Testis (tissue), 3 donors: Measurements from ENCODE around the gene SUN1. TPM values are rescaled to one million over a fixed set of nuclear protein-coding genes. Genes with fewer than 3 reads are reported as not detected.
"Not testable (repeated sequence)": the region's sequence is repeated elsewhere in the genome, so short reads cannot be mapped to it uniquely, and the experiment has no call there.

Experiments
- DNase-seq: peaks from one replicate; pipeline ENCODE4 v3.0.0-alpha.2; 2019
- H3K27ac ChIP-seq, 2 donors: fragments of 200-600 bp; sonication (generic); one replicate each; pipeline ENCODE4 v1.5.1; 2019
- H3K27me3 ChIP-seq: fragments of 200-600 bp; sonication (generic); one replicate; pipeline ENCODE4 v1.5.1; 2019
- H3K36me3 ChIP-seq: fragments of 200-600 bp; sonication (generic); one replicate; pipeline ENCODE4 v1.5.1; 2017; ENCODE audit warnings: low read depth; ENCODE audit errors: missing control alignments
- H3K4me1 ChIP-seq: fragments of 200-600 bp; sonication (generic); one replicate; pipeline ENCODE4 v1.5.1; 2019
- H3K4me3 ChIP-seq, 2 donors: fragments of 200-600 bp; sonication (generic); one replicate each; pipeline ENCODE4 v1.5.1; 2017 to 2019
- H3K9me3 ChIP-seq: fragments of 200-600 bp; sonication (generic); one replicate; pipeline ENCODE4 v1.5.1; 2017
- POLR2A ChIP-seq: fragments of 450-650 bp; IDR thresholded peaks from one replicate; pipeline ENCODE4 v1.6.1; 2017; ENCODE audit warnings: antibody characterized with exemption, mild to moderate bottlenecking, moderate library complexity
- WGBS, 2 donors: methylation state at CpG; one replicate each; pipeline ENCODE4 v1.1.5; 2018; 5-methylcytosine and 5-hydroxymethylcytosine counted together
- intact Hi-C: fragments of 100-400 bp; cut with DNase I; formaldehyde crosslinking; loops from one replicate; pipeline ENCODE4 v1.15.1; 2023; ENCODE audit warnings: low total_unique reads
- polyA plus RNA-seq: library from polyadenylated mRNA; stranded (reverse); fragments of 350-450 nt; fragmentation: Illumina TruSeq; extraction: RNeasy Lipid Tissue Mini Kit (QIAGEN cat#74804); gene quantifications from one replicate; pipeline ENCODE4 v1.2.3, GENCODE V29; 2014; ENCODE audit warnings: low read depth, low replicate concordance; ENCODE audit not compliant: insufficient read depth
- total RNA-seq, 2 donors: library from RNA; depleted of rRNA; stranded (reverse); fragments of >200 nt; gene quantifications; one replicate each; pipeline ENCODE4 v1.2.3, GENCODE V29; 2016
- TF ChIP-seq, protein P1 (sequence below), 3 experiments: fragments of 450-650 bp in 2 of 3; fragments of 200-600 bp in 1 of 3; sonication (generic) in 1 of 3; IDR thresholded peaks; one replicate each; pipeline ENCODE4 v1.5.1; 2016 to 2019; ENCODE audit warnings: antibody characterized with exemption in 3 of 3, mild to moderate bottlenecking in 2 of 3, moderate library complexity in 1 of 3

Gene SUN1
- total and polyA plus RNA-seq, 3 donors from 2014 or later = 167 to 213 (median 173) TPM

DNA sequence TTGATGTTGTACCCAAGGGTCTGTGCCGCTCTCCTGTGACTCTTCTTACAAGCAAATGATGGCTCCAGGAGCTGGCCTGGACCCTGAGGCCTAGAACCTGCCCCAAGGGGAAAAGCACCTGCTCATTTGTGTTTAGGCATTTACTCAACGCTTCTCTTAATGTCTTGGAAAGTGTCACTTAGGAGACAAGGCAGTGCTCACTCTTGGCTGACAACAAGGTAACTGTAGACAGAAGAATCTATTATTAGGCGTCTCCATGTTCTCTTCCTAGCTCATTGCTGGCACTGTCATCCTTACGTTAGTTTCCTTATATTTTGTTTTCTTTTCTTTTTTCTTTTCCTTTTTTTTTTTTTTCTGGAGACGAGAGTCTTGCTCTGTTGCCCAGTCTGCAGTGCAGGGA, 38.1 kb upstream of the SUN1 start:
- Histone ChIP-seq H3K4me3 (no peak overlapping the region), H3K27ac (no peak overlapping the region), H3K9me3 (no peaks in the 10 kb centered on the region), H3K36me3 (no peaks in the 10 kb centered on the region), H3K4me1 (no peaks in the 10 kb centered on the region), H3K27me3 (no peaks in the 10 kb centered on the region)
- WGBS, 2 donors = 94% methylated on average over 5 of the region's 5 CpGs
- DNase-seq = no peak
- intact Hi-C loops = no loop called here
- no peak for TF ChIP-seq POLR2A
- TF ChIP-seq, protein P1, sequence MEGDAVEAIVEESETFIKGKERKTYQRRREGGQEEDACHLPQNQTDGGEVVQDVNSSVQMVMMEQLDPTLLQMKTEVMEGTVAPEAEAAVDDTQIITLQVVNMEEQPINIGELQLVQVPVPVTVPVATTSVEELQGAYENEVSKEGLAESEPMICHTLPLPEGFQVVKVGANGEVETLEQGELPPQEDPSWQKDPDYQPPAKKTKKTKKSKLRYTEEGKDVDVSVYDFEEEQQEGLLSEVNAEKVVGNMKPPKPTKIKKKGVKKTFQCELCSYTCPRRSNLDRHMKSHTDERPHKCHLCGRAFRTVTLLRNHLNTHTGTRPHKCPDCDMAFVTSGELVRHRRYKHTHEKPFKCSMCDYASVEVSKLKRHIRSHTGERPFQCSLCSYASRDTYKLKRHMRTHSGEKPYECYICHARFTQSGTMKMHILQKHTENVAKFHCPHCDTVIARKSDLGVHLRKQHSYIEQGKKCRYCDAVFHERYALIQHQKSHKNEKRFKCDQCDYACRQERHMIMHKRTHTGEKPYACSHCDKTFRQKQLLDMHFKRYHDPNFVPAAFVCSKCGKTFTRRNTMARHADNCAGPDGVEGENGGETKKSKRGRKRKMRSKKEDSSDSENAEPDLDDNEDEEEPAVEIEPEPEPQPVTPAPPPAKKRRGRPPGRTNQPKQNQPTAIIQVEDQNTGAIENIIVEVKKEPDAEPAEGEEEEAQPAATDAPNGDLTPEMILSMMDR (IDR thresholded peaks at IDR 0.05) = no peak

DNA sequence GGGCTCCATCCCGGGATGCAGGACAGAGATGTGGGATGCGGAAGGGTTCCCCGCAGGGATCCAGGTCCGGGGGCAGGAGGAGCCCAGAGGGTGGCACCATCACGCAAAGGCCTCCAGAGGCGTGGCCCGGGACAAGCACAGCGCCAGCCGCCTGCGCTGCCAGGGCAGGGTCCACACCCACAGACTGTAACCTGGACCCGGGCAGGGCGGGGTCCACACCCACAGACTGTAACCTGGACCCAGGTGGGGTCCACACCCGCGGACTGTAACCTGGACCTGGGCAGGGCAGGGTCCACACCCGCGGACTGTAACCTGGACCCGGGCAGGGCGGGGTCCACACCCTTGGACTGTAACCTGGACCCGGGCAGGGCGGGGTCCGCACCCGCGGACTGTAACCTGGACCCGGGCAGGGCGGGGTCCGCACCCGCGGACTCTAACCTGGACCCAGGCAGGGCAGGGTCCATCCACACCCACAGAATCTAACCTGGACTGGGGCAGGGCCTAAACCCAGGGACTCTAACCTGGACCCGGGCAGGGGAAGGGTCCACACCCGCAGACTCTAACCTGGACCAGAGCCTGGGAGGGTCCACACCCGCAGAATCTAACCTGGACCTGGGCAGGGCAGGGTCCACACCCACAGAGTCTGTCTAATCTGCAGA, 37.5 kb upstream of the SUN1 start:
- 94 to 95% methylated on average over 4 to 25 of the region's 31 CpGs for WGBS, 2 donors
- H3K27ac ChIP-seq = no peak overlapping the region
- intact Hi-C loops = no loop called here
- H3K36me3 ChIP-seq = no peaks in the 10 kb centered on the region
- H3K4me1 ChIP-seq = no peaks in the 10 kb centered on the region
- TF ChIP-seq POLR2A = no peak
- TF ChIP-seq, protein P1 (IDR thresholded peaks at IDR 0.05) = no peak
- no peak overlapping the region for H3K4me3 ChIP-seq
- no peak for DNase-seq
- no peaks in the 10 kb centered on the region for H3K9me3 ChIP-seq
- no peaks in the 10 kb centered on the region for H3K27me3 ChIP-seq

GRCh38 chr7:796434-797169, 35.7 kb upstream of the SUN1 start:
- H3K4me3 ChIP-seq, H3K9me3 ChIP-seq, H3K27me3 ChIP-seq, DNase-seq, H3K4me1 ChIP-seq, H3K36me3 ChIP-seq, H3K27ac ChIP-seq, intact Hi-C loops: not testable (repeated sequence)
- WGBS, 2 donors = 90% methylated on average over 4 to 8 of the region's 10 CpGs

DNA sequence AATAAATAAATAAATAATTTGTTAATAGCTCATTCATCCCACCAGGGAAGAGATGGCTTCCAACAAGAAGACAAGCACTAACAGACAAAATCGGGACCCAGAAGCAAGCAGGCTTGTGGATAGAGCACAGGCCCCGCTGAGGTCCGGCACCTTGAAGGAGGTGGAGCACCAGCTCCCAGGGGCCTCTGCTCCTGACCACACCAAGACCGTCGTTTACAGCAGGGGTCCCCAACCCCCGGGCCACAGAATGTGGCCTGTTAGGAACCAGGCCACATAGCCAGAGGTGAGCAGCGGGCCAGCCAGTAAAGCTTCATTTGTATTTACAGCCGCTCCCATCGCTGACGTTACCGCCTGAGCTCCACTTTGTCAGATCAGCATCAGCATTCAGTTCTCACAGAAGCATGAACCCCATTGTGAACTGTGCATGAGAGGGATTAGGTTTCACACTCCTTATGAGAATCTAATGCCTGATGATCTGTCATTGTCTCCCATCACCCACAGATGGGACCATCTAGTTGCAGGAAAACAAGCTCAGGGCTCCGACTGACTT, 33.3 kb upstream of the SUN1 start:
- 89 to 96% methylated on average over 12 of the region's 12 CpGs for WGBS, 2 donors
- intact Hi-C loops = no loop called here
- H3K4me3 ChIP-seq = no peak overlapping the region
- H3K36me3 ChIP-seq = no peaks in the 10 kb centered on the region
- H3K27ac ChIP-seq = no peak overlapping the region
- no peaks in the 10 kb centered on the region for H3K4me1 ChIP-seq
- no peaks in the 10 kb centered on the region for H3K9me3 ChIP-seq
- H3K27me3 ChIP-seq = no peaks in the 10 kb centered on the region
- TF ChIP-seq, protein P1 (IDR thresholded peaks at IDR 0.05) = no peak
- no peak for TF ChIP-seq POLR2A
- no peak for DNase-seq

GRCh38 chr7:800692-801091, 31.6 kb upstream of the SUN1 start:
- Histone ChIP-seq H3K9me3 (no peaks in the 10 kb centered on the region), H3K27ac (no peak overlapping the region), H3K27me3 (no peaks in the 10 kb centered on the region), H3K36me3 (no peaks in the 10 kb centered on the region), H3K4me1 (peaks cover 3% of the 10 kb centered on the region), H3K4me3 (no peak overlapping the region)
- WGBS, 2 donors = 61 to 77% methylated on average over 7 of the region's 7 CpGs
- no peak for TF ChIP-seq POLR2A
- TF ChIP-seq, protein P1 (IDR thresholded peaks at IDR 0.05) = no peak
- DNase-seq = no peak
- intact Hi-C loops = no loop called here

GRCh38 chr7:801351-801750, 30.9 kb upstream of the SUN1 start:
- H3K27me3 ChIP-seq, H3K27ac ChIP-seq, H3K4me3 ChIP-seq, H3K36me3 ChIP-seq, H3K9me3 ChIP-seq, intact Hi-C loops, DNase-seq, H3K4me1 ChIP-seq: not testable (repeated sequence)
- 76 to 92% methylated on average over 6 of the region's 6 CpGs for WGBS, 2 donors
